ENCODE results near the gene HERC3. TPM values are rescaled to one million over a fixed set of nuclear protein-coding genes. Genes with fewer than 3 reads are reported as not detected.

HERC3 gene
- total RNA-seq, 1 experiment from 2014 or later: 5.5 TPM

DNA sequence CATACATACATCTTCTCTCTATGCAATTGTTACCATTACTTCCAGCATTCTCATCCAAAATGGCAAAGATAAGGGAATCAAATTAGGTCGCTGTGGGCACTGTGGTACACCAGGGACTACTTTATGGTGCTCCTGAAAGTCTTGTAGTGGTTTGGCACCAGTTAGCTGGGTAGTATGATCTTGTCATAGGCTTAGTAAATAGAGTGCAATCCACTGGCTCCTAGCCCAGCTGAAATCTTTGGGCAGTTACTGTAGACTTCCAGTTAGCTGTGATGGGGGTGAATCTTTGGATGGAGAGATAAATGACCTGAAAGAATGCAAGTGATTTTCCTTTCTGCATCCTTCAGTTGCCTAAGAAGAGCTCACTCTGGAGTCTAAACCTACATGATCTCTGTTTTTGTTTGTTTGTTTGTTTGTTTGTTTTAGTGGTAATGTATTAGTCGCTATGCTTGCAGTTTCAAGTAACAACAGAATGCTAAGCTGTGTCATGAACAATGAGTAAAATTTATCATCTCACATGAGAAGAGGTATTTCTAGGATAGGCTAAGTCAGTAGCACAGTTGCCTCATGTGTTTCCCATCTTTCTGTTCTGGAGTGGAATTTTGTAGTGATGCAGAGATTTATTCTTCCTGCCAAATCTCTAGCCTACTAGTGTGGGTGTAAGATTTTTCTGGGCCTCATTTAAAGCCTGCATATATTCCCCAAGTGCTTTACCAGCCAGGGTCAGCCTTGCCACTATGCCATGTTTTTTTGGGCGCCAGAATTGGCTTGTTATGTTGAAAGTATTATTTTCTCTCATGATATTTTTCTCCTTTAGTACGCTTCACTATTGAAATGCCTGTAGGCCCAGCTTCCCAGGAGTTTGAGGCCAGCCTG is 24.2 kb downstream of the HERC3 start (continued):
- TF ChIP-seq PRRX2 (CRISPR knock-in tag; IDR thresholded peaks at IDR 0.05): no peak
- TF ChIP-seq NR2C2 (CRISPR knock-in tag; IDR thresholded peaks at IDR 0.05): no peak

GRCh38 chr4:88618782-88619485 is 26.7 kb downstream of the HERC3 start:
- ChIA-PET CTCF (no interaction called here), POLR2A (no interaction called here)
- DNase-seq (ENCODE audit: low spot score): no peak
- no peaks in the 10 kb centered on the region for H3K4me1 Mint-ChIP-seq
- H3K27me3 Mint-ChIP-seq (ENCODE audit: low read depth): no peaks in the 10 kb centered on the region
- H3K4me3 Mint-ChIP-seq: no peak overlapping the region
- H3K9me3 Mint-ChIP-seq: peaks cover 7% of the 10 kb centered on the region
- ATAC-seq: no peak
- TF ChIP-seq CTCF (IDR thresholded peaks at IDR 0.05) (no peak), GABPB1 (CRISPR knock-in tag; IDR thresholded peaks at IDR 0.05) (no peak), ZNF416 (CRISPR knock-in tag; IDR thresholded peaks at IDR 0.05) (no peak), CBFB (CRISPR knock-in tag; IDR thresholded peaks at IDR 0.05; ENCODE audit: low read depth) (no peak), ETV6 (CRISPR knock-in tag; IDR thresholded peaks at IDR 0.05) (no peak), TP53 (CRISPR knock-in tag; IDR thresholded peaks at IDR 0.05) (no peak)
- H3K36me3 Mint-ChIP-seq: peaks cover 2% of the 10 kb centered on the region
- H3K27ac Mint-ChIP-seq: no peak overlapping the region

DNA sequence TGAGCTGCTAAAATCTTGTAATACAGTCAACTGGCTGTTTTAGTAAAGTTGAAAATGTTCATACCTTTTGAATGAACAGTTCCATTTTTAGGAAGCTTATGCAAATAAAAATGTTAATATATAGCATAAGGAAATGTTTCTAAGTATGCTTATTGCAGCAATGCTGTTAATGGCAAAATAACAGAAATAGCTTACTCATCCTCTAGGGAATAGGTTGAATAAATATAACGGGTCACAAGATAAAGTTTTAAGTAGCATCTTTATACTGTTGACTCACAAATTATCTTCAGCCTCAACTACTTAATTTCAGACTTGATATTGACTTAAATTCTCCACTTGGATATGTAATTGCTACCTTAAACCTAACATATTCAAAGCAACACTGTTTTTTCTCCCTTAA is 27.7 kb downstream of the HERC3 start:
- Mint-ChIP-seq H3K9me3 (peaks cover 18% of the 10 kb centered on the region), H3K27ac (no peak overlapping the region), H3K27me3 (ENCODE audit: low read depth) (no peaks in the 10 kb centered on the region), H3K4me3 (no peak overlapping the region), H3K36me3 (peaks cover 10% of the 10 kb centered on the region), H3K4me1 (no peaks in the 10 kb centered on the region)
- ChIA-PET CTCF (no interaction called here), POLR2A (no interaction called here)
- no peak for DNase-seq (ENCODE audit: low spot score)
- no peak for ATAC-seq
- TF ChIP-seq IRF2 (CRISPR knock-in tag; IDR thresholded peaks at IDR 0.05; ENCODE audit: borderline replicate concordance, low read depth) (no peak), NR3C1 (CRISPR knock-in tag; conservative IDR thresholded peaks at IDR 0.05; ENCODE audit: low read depth) (no peak), FOXP1 (CRISPR knock-in tag; IDR thresholded peaks at IDR 0.05; ENCODE audit: borderline replicate concordance) (no peak), NFE2L1 (CRISPR knock-in tag; IDR thresholded peaks at IDR 0.05) (no peak), USF1 (CRISPR knock-in tag; IDR thresholded peaks at IDR 0.05) (no peak), SP1 (CRISPR knock-in tag; conservative IDR thresholded peaks at IDR 0.05) (no peak), ATF6 (CRISPR knock-in tag; IDR thresholded peaks at IDR 0.05) (no peak), TP53 (CRISPR knock-in tag; IDR thresholded peaks at IDR 0.05) (no peak), GRHL2 (CRISPR knock-in tag; IDR thresholded peaks at IDR 0.05; ENCODE audit: insufficient replicate concordance, severe bottlenecking) (no peak)
- TF ChIP-seq, protein P1, sequence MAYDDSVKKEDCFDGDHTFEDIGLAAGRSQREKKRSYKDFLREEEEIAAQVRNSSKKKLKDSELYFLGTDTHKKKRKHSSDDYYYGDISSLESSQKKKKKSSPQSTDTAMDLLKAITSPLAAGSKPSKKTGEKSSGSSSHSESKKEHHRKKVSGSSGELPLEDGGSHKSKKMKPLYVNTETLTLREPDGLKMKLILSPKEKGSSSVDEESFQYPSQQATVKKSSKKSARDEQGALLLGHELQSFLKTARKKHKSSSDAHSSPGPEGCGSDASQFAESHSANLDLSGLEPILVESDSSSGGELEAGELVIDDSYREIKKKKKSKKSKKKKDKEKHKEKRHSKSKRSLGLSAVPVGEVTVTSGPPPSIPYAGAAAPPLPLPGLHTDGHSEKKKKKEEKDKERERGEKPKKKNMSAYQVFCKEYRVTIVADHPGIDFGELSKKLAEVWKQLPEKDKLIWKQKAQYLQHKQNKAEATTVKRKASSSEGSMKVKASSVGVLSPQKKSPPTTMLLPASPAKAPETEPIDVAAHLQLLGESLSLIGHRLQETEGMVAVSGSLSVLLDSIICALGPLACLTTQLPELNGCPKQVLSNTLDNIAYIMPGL (CRISPR knock-in tag; IDR thresholded peaks at IDR 0.05): no peak
- TF ChIP-seq, protein P2, sequence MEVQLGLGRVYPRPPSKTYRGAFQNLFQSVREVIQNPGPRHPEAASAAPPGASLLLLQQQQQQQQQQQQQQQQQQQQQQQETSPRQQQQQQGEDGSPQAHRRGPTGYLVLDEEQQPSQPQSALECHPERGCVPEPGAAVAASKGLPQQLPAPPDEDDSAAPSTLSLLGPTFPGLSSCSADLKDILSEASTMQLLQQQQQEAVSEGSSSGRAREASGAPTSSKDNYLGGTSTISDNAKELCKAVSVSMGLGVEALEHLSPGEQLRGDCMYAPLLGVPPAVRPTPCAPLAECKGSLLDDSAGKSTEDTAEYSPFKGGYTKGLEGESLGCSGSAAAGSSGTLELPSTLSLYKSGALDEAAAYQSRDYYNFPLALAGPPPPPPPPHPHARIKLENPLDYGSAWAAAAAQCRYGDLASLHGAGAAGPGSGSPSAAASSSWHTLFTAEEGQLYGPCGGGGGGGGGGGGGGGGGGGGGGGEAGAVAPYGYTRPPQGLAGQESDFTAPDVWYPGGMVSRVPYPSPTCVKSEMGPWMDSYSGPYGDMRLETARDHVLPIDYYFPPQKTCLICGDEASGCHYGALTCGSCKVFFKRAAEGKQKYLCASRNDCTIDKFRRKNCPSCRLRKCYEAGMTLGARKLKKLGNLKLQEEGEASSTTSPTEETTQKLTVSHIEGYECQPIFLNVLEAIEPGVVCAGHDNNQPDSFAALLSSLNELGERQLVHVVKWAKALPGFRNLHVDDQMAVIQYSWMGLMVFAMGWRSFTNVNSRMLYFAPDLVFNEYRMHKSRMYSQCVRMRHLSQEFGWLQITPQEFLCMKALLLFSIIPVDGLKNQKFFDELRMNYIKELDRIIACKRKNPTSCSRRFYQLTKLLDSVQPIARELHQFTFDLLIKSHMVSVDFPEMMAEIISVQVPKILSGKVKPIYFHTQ (CRISPR knock-in tag; IDR thresholded peaks at IDR 0.05): no peak

Measured in WTC11 (cell line).